ENCODE results near the gene ARVCF. TPM values are rescaled to one million over a fixed set of nuclear protein-coding genes. Genes with fewer than 3 reads are reported as not detected.

ARVCF gene
- total and polyA plus RNA-seq, 9 of the 15 experiments (the other 6 are each of a cell fraction or from before 2014, with no cell fraction given), result 0.03 to 97.4 (median 15.6) TPM

DNA sequence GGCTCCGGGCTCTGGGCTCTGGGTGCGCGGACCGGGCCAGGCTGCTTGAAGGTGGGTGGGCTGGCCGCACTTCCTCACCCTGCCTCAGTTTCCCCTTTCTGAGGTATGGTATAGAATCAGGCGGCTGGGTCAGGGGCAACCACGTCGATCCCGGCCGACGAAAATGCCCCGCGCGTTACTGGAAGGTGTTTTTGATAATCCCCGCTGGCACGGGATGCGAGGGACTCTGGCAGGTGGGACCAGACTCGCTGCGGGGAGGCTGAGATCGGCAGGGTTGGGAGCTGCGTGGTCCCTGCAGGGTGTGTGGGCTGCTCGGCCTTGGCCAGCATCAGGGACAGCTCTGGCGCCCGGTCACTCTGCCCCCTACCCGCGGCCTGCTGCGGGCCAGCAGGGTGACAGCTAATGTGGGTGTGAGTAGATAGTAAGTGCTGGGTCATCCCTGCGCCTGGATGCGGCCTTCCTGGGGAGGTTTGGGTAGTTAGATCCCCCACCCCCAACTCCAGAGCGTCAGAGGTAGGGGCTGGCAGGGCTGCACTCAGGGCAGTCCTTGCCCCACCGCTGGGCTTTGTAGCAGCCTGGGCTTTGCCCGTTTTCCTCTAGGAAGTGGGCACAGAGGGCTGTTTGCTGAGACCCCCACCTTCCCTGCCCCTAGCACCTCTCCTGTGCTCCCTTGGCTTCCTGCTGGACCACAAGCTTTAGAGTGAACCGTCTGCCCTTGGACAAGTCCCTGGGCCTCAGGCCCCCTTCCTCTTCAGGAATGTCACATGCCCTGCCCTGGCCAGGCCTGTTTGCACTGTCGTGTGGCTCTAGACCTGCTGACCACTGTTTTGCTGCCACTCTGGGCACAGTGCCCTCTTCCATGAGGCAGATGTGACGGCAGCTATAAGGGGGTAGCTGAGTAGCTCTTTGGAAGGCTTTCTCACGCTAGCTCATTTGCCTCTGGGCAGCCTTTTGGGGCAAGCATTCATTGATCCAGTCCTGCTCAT, 4.9 kb upstream of the ARVCF start (continued):
- TF ChIP-seq, protein P1, sequence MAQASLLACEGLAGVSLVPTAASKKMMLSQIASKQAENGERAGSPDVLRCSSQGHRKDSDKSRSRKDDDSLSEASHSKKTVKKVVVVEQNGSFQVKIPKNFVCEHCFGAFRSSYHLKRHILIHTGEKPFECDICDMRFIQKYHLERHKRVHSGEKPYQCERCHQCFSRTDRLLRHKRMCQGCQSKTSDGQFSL (CRISPR knock-in tag; IDR thresholded peaks at IDR 0.05), result no peak
- TF ChIP-seq, protein P1 (tag; IDR thresholded peaks at IDR 0.05), result peak in 1 of 2 experiments; percentile 60; a peak in 1 of 4 replicates
- TF ChIP-seq ZNF57 (CRISPR knock-in tag; IDR thresholded peaks at IDR 0.05) (peak; percentile 81), ZNF436 (CRISPR knock-in tag; IDR thresholded peaks at IDR 0.05) (peak; percentile 79), KLF10 (CRISPR knock-in tag; IDR thresholded peaks at IDR 0.05) (no peak), PML (IDR thresholded peaks at IDR 0.05; ENCODE audit: low read length) (no peak), ZNF140 (CRISPR knock-in tag; IDR thresholded peaks at IDR 0.05) (peak; percentile 59; the same call in 1 of the 2 replicates), WHSC1 (IDR thresholded peaks at IDR 0.05; ENCODE audit: low read length) (peak; percentile 99), TBL1XR1 (IDR thresholded peaks at IDR 0.05; ENCODE audit: low read length in 2 of 2) (0 out of 4 replicates have a peak, but pooled peaks of 1 of the 2 experiments have one; percentile 5), PTTG1 (tag; IDR thresholded peaks at IDR 0.05; ENCODE audit: low read depth) (no peak), ZFP1 (CRISPR knock-in tag; IDR thresholded peaks at IDR 0.05) (no peak), CBX3 (IDR thresholded peaks at IDR 0.05; ENCODE audit: borderline replicate concordance in 1 of 2, low read length in 2 of 2) (no peak), MXI1 (IDR thresholded peaks at IDR 0.05; ENCODE audit: low read depth, low read length) (0 out of 2 replicates have a peak, but pooled peaks have one; percentile 61), PTRF (tag; IDR thresholded peaks at IDR 0.05) (no peak), ZNF217 (CRISPR knock-in tag; IDR thresholded peaks at IDR 0.05) (no peak), SMC3 (conservative IDR thresholded peaks at IDR 0.05; ENCODE audit: insufficient read depth, low read depth, low read length) (0 out of 2 replicates have a peak, but pooled peaks have one; percentile 6)
- TF ChIP-seq, protein P2, sequence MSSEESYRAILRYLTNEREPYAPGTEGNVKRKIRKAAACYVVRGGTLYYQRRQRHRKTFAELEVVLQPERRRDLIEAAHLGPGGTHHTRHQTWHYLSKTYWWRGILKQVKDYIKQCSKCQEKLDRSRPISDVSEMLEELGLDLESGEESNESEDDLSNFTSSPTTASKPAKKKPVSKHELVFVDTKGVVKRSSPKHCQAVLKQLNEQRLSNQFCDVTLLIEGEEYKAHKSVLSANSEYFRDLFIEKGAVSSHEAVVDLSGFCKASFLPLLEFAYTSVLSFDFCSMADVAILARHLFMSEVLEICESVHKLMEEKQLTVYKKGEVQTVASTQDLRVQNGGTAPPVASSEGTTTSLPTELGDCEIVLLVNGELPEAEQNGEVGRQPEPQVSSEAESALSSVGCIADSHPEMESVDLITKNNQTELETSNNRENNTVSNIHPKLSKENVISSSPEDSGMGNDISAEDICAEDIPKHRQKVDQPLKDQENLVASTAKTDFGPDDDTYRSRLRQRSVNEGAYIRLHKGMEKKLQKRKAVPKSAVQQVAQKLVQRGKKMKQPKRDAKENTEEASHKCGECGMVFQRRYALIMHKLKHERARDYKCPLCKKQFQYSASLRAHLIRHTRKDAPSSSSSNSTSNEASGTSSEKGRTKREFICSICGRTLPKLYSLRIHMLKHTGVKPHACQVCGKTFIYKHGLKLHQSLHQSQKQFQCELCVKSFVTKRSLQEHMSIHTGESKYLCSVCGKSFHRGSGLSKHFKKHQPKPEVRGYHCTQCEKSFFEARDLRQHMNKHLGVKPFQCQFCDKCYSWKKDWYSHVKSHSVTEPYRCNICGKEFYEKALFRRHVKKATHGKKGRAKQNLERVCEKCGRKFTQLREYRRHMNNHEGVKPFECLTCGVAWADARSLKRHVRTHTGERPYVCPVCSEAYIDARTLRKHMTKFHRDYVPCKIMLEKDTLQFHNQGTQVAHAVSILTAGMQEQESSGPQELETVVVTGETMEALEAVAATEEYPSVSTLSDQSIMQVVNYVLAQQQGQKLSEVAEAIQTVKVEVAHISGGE (CRISPR knock-in tag; IDR thresholded peaks at IDR 0.05), result peak in 1 of 3 experiments; percentile 73; a peak in 2 of 6 replicates
- TF ChIP-seq, protein P3, sequence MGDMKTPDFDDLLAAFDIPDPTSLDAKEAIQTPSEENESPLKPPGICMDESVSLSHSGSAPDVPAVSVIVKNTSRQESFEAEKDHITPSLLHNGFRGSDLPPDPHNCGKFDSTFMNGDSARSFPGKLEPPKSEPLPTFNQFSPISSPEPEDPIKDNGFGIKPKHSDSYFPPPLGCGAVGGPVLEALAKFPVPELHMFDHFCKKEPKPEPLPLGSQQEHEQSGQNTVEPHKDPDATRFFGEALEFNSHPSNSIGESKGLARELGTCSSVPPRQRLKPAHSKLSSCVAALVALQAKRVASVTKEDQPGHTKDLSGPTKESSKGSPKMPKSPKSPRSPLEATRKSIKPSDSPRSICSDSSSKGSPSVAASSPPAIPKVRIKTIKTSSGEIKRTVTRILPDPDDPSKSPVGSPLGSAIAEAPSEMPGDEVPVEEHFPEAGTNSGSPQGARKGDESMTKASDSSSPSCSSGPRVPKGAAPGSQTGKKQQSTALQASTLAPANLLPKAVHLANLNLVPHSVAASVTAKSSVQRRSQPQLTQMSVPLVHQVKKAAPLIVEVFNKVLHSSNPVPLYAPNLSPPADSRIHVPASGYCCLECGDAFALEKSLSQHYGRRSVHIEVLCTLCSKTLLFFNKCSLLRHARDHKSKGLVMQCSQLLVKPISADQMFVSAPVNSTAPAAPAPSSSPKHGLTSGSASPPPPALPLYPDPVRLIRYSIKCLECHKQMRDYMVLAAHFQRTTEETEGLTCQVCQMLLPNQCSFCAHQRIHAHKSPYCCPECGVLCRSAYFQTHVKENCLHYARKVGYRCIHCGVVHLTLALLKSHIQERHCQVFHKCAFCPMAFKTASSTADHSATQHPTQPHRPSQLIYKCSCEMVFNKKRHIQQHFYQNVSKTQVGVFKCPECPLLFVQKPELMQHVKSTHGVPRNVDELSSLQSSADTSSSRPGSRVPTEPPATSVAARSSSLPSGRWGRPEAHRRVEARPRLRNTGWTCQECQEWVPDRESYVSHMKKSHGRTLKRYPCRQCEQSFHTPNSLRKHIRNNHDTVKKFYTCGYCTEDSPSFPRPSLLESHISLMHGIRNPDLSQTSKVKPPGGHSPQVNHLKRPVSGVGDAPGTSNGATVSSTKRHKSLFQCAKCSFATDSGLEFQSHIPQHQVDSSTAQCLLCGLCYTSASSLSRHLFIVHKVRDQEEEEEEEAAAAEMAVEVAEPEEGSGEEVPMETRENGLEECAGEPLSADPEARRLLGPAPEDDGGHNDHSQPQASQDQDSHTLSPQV (IDR thresholded peaks at IDR 0.05), result no peak

Data from K562 (cell line).